NCI-H2029 treated with DMSO at 0.1 percent for 48 hours (cell line): ENCODE results near the gene CETN1.

Experiments
- DNase-seq: peaks from one replicate; lab custom pipeline; 2025; lab: John Stamatoyannopoulos, UW

The CETN1 gene

GRCh38 chr18:580154-580553 is at the start of gene CETN1:
Gene CETN1, plus strand, starts transcription at chr18:580380. Its CDS starts 29 bp downstream, at chr18:580409.
- DNase-seq: no peak

GRCh38 chr18:532018-532417 is 48.2 kb upstream of the CETN1 start:
- no peak for DNase-seq

- DNase-seq: no peak
Measured at GRCh38 chr18:532632-533031, 47.5 kb upstream of the CETN1 start.

- DNase-seq: no peak
Measured at GRCh38 chr18:533995-534601, 46.1 kb upstream of the CETN1 start.

- DNase-seq: no peak
Measured at GRCh38 chr18:543447-544078, 36.6 kb upstream of the CETN1 start.

- no peak for DNase-seq
Measured at GRCh38 chr18:549967-550366, 30.2 kb upstream of the CETN1 start.

GRCh38 chr18:551404-552061 is 28.6 kb upstream of the CETN1 start:
- no peak for DNase-seq

GRCh38 chr18:555705-556457 is 24.3 kb upstream of the CETN1 start:
- DNase-seq: no peak

- DNase-seq: no peak
Measured at GRCh38 chr18:564708-565561, 15.2 kb upstream of the CETN1 start.

- DNase-seq: no peak
Measured at GRCh38 chr18:565562-566061, 14.6 kb upstream of the CETN1 start.

GRCh38 chr18:567122-567521 is 13.1 kb upstream of the CETN1 start:
- DNase-seq: no peak

GRCh38 chr18:568731-569130 is 11.4 kb upstream of the CETN1 start:
- no peak for DNase-seq

GRCh38 chr18:570256-570655 is 9.9 kb upstream of the CETN1 start:
- DNase-seq: no peak

- DNase-seq: no peak
Measured at GRCh38 chr18:570697-571096, 9.5 kb upstream of the CETN1 start.

GRCh38 chr18:572091-572830 is 7.9 kb upstream of the CETN1 start:
- no peak for DNase-seq

GRCh38 chr18:572831-573289 is 7.3 kb upstream of the CETN1 start:
- no peak for DNase-seq

GRCh38 chr18:573385-573784 is 6.8 kb upstream of the CETN1 start:
- DNase-seq: no peak

GRCh38 chr18:574149-574860 is 5.9 kb upstream of the CETN1 start:
- DNase-seq: no peak

GRCh38 chr18:574865-575645 is 5.1 kb upstream of the CETN1 start:
- no peak for DNase-seq
